NCI-H146 (cell line): ENCODE data around the gene ABCD1.
"Not testable (repeated sequence)": the region's sequence is repeated elsewhere in the genome, so short reads cannot be mapped to it uniquely, and the experiment has no call there.

Experiments
- DNase-seq: peaks from one replicate; lab custom pipeline; 2025; lab: John Stamatoyannopoulos, UW

ABCD1 gene

DNA sequence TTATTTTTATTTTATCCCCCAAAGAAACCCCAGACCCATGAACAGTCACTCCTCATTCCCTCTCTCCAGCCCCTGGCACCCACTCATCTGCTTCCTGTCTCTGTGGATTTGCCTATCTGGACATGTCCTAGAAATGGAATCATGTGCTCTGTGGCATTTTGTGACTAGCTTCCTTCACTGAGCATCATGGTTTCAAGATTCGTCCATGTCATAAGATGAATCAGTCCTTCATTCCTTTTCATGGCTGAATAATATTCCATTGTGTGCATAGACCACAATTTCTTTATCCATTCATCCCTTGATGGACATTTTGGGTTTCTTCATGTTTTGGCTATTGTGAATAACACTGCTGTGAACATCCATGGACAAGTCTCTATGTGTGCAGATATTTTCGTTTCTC, 10.2 kb downstream of the ABCD1 start:
- DNase-seq: no peak

DNA sequence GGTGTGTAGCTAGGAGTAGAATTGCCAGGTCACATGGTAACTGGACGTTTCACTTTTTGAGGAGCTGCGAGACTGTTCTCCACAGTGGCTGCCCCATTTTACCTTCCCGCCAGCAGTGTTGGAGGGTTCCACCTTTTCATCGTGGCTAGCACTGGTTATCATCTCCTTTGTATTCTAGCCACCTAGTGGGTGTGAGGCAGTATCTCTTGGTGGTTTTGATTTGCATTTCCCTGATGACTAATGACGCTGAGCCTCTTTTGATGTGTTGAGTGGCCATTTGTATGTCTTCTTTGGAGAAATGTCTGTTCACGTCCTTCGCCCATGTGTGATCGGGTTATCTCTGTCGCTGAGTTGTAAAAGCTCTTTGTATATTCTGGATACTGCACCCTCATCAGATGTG, 10.6 kb downstream of the ABCD1 start:
- DNase-seq: no peak

DNA sequence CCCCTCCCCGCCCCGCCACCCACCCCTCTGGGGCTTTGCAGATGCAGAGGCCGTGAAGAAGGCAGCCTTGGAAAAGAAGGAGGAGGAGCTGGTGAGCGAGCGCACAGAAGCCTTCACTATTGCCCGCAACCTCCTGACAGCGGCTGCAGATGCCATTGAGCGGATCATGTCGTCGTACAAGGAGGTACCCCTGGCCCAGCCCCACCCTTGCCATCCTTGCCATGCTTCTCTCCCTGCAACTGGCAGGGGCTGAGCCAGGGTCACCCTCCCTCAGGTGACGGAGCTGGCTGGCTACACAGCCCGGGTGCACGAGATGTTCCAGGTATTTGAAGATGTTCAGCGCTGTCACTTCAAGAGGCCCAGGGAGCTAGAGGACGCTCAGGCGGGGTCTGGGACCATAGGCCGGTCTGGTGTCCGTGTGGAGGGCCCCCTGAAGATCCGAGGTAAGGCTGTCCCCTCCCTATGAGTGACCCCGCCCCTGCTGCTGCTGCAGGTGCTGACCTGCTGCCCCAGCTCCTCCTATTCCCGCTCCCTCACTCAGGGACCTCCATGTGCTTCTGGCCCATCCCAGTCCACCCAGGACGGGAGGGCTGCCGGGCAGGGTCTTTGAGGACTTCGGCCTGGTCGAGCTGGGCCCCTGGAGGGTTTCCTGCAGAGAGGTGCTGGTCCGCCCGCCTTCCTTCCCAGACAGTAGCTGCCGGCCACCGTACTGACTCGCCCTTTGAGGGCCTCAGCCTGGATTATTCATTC, 11.6 kb downstream of the ABCD1 start:
- no peak for DNase-seq

DNA sequence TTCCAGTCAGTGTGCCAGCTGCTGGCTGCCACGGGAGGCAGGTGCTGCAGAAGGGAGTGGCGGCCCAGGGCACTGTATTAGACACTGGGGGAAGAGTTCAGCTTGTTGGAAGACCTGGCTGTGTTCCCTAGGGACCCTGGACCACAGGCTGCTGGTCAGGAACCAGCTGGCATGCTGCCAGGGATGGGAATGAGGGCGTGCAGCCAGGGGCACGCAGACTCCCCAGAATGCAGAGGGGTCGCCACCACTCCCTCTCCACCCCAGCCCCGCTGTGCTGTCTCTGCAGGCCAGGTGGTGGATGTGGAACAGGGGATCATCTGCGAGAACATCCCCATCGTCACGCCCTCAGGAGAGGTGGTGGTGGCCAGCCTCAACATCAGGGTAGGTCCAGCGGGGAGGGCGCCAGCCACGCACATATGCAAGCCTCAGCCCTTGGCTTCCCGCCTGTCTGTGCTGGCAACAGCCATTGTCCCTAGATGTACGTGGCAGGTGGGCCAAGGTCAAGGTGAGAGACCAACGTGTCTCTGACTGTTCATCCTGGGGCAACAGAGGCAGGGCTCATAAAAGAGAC, 12.3 kb downstream of the ABCD1 start:
- no peak for DNase-seq

DNA sequence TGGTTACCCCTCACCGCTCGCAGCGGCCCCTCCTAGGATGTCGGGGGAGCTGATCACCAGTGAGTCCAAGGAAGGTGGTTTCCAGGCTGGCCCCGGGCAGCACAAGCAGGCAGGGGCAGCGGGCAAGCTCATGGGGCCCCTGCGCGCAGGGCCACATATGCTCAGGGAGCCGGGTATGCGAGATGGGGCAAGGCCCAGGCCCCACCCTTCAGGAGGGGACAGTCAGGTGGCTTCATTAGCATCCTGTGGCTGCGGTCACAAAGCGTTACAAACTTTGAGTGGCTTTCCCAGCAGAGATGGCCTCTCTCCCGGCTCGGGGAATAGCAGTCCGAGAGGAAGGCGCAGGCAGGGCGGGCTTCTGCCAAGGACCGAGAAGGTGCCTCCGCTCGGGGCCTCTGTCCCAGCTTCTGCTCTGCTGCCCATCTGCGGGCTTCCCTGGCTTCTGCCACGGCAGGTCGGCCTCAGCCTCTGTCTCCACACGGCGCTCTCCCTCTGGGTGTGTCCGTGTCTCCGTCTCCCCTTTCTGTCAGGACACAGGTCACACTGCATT, 13.5 kb downstream of the ABCD1 start:
- no peak for DNase-seq

DNA sequence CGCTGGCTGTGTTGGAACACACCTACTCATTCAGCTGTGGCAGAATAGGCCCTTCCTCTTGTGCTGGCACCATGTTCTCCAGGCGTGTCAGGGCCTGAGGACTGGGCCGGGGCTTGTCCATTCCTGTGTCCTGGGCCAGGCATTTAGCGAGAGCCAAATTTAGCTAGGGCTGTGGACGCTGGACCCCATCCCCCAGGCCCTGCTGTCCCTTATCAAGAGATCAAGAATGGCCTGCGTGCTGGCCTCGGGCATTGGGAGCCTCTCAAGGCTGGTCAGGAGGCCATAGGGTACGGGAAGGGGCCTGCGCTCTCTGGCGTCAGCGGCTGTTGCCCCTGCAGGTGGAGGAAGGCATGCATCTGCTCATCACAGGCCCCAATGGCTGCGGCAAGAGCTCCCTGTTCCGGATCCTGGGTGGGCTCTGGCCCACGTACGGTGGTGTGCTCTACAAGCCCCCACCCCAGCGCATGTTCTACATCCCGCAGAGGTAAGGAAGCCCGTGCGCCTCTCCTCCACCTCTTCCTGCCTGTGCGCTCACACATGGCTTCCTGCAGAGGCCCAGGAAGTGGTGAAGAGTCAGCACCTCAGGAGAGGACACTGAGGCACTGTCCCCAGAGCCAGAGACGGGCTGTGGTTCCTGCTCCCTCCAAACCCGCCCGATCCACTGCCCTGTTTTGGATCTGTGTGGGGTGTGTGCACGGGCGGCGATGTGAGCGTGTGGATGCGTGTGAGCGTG, 15.3 kb downstream of the ABCD1 start:
- DNase-seq: no peak

DNA sequence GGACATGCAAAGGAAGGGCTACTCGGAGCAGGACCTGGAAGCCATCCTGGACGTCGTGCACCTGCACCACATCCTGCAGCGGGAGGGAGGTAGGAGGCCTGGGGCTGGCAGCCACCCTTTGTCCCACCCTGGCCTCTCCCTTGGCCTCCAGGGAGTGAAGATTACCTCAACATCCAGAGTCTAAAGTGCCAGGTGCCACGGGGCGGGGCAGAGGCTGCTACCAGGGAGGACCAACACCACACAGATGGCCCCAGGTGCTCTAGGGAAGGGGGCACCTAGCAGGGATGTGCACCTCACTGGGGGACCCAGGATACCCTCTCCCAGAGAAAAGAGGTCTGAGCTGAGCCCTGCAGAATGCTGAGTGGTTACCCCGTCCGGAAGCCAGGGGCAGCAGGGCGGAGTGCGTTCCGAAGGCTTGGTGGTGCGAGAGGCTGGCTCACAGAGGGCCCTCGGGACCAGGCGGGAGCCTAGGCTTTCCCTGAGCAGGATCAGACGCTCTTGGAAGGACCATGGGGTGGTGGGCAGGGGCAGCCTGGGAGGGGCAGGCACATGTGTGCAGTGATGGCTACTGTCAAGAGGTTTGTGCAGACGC, 16.1 kb downstream of the ABCD1 start:
- no peak for DNase-seq

DNA sequence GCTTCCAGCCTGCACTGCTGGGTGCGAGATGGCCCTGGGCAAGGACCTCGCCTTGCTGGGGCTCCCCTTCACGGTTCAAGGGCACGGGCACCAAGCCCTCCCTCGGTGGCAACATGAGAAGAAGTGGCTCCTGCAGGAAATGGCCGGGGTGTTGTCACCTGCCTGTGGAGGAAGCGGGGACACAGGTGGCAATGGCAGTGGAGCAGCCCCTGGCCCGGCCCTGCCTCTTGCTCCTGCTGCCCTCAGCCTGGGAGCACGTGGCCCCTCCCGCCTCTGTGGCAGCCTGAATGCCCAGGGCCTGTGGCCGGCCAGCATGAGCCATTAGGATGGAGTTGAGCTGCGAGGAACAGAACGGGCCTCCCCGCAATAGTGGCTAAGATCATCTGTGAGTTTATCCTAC, 16.8 kb downstream of the ABCD1 start:
- DNase-seq: no peak

DNA sequence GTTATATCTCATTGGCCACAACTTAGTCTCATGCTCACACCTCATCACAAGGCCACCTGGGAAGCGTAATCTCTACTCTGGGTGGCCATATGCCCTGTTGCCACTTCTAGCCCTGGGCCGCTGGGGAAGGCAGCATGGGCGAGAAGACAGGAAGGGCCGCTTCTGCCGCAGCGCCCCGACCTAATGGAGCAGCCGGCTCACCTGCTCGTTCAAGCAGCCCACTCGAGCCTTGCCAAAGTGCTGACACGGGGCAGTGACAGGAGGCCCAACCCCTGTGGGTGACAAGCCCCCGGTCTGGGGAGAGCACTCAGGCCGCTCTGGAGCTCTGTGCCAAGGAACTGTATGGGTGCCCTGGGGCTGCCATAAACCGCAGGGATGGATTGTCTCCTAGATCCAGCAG, 17.5 kb downstream of the ABCD1 start:
- not testable (repeated sequence) for DNase-seq

DNA sequence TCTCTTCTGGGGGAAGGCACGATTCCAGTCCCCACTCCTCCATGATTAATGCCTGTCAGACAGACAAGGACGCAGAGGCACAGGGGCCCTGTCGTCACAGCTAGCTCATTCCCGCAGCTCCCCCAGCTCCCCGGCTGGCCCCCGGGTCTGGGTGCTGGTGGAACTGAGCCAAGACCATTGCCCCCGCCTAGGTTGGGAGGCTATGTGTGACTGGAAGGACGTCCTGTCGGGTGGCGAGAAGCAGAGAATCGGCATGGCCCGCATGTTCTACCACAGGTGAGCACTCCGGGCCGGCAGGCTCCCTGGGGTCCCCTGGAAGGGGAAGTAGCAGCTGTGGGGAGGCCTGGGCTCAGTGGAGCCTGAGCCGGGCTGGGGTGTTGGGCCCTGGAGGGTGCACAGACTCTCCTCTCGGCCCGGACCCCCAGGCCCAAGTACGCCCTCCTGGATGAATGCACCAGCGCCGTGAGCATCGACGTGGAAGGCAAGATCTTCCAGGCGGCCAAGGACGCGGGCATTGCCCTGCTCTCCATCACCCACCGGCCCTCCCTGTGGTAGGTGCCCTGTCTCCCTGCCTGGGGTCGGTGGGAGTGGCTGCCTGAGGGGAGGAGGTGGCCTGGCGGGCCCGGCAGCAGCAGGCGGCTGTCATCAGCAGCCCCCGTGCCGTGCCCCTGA, 18.3 kb downstream of the ABCD1 start:
- DNase-seq: peak; percentile 44

DNA sequence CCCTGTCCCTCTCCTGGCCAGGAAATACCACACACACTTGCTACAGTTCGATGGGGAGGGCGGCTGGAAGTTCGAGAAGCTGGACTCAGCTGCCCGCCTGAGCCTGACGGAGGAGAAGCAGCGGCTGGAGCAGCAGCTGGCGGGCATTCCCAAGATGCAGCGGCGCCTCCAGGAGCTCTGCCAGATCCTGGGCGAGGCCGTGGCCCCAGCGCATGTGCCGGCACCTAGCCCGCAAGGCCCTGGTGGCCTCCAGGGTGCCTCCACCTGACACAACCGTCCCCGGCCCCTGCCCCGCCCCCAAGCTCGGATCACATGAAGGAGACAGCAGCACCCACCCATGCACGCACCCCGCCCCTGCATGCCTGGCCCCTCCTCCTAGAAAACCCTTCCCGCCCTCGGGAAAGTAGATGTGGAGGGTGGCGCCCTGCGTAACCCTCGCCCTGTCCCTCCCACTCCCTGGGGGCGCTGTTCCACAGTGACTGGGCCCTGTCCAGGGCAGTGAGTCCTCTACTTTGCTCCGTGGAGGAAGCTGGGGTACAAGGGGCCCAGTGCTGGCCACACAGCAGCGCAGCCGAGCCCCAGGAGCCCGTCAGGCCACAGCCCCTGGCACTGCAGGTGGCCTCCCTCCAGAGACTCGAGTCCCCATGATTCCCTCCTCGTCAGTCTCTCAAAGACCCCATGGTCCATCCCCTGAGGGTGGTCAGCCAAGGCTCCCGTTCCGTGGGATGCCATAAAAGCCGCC, 19.0 kb downstream of the ABCD1 start:
- DNase-seq: peak; percentile 78

DNA sequence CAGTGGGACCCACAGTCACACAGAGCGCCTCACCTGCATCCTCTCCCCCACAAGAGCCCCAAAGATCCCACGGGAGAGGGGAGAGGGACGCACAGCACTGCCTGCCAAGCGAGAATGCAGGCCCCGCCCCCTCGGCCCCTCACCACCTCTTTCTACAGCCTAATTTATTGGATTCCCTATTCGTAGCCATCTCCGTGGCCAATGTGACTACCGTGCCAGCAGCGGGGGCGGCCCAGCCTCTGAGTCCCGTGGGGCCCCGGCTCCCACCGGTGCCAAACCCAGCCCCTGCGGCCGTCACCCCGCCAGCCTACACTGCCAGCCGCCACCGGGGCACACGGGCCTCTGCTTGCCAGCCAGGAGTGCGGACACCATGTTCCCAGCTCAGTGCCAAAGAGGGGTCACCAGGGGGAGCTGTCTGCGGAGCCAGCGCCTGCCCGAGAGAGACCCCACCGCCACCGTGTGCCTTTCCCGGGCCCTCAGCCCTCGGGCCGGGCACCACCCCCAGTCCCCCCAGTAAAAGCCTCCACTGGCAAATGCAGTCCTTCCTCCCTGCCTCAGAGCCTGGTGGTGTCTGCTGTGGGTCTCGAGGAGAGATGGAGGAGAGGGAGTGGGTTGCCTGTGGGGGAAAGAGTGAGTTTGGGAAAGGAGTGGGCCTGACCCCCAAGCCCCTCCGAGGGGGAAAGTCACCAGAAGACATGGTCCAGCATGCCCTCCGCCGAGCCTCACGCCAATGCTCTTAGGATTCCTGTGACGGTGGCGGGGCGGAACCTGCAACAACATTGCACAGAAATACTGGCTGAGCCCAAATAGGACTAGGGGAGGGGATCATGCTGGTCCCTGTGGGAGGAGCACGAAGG, 19.8 kb downstream of the ABCD1 start:
- DNase-seq: no peak

DNA sequence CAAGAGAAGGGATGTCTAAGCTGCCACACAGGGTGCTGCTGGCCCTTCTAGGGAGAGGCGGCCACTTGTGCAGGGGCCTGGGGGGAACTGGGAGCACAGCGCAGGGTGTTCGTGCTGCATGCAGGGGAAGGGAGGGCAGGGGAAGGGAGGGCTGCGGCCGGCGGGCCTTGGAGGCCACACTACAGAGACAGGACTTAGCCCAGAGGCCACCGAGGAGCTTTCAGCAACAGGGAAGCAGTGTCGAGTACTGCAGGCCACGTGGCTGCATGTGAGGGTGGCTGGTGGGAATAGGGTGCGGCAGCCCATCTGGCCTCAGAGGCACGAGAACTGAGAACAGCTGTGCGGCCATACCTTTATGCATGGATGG, 20.4 kb downstream of the ABCD1 start:
- DNase-seq: not testable (repeated sequence)

DNA sequence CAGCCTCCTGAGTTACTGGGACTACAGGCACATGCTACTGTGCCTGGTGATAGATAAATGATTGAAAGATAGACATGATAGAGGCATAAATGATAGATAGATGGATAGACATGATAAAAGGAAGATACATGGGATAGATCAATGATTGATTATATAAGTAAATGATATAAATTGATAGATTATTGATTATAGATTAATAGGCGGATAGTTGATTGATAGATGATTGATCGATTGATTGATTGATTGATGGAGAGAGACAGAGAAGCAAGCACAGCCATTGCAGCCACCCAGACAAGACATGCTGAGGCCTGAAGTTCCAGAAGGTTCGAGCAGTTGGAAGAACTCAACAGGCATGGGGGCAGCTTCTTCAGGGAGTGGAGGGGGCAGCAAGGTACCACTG, 21.7 kb downstream of the ABCD1 start:
- DNase-seq: no peak

DNA sequence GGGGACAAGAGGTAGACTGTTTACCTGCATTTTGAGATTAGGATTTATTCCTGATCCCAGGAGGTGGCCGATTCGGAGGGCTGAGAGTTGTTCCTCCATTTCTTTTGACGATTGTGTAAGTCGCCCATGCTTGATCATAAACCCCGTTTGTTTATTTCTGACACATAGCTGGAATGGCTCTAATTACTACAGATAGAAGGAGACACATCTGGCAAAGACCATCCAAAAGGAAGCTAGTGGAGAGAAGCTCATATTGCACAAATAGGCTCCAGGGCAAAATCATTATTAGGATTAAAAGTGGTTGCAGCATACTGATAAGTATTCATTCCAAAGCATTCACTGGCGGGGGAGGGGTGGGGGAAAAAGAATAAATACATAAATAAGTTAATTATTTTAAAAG, 22.3 kb downstream of the ABCD1 start:
- DNase-seq: not testable (repeated sequence)

DNA sequence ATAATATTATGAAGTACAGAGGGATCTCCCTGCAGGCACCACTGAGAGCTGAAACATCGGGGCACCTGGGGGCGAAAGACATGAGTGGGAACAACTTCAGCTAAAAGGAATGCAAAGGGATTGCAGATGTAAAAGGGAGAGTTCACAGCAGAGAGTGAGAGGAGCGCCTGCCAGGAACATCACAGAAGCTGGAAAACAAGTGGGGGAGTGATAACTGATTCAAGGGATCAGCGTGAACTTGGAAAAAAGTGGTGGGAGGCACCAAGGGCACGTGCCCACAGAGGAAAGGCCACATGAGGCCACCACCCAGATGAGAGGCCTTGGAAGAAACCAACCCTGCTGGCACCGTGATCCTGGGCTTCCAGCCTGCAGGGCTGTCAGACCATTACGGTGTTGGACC, 24.4 kb downstream of the ABCD1 start:
- DNase-seq: not testable (repeated sequence)

DNA sequence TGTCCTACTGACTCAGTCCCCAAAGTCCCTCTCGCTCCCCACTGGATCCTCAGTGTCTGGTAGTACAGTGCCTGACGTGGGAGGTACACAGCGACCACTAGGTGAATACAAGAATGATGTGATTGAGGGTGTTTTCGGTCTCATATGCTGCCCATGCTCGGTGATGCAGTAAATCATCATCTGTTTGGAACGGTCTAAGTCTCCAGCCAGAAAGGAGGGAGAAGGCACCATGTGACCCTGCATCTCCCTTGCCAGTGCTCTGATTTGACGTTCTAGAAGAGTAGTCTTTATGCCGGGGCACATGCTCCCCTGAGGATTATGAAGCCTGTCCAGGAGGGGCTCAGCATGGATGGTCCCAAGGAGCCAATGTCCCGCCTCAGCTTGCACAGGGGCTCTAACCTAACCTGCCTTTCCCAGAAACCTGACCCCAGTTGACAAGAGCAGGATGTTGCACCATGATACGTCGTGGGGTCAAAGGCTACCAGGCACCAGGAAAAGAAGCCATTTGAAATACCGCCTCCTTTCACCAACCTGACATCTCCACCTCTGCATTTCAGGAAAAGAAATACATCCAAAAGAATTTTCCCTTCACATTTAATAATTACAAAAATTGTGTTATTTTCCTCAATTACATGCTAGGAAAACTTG, 25.6 kb downstream of the ABCD1 start:
- DNase-seq: no peak

DNA sequence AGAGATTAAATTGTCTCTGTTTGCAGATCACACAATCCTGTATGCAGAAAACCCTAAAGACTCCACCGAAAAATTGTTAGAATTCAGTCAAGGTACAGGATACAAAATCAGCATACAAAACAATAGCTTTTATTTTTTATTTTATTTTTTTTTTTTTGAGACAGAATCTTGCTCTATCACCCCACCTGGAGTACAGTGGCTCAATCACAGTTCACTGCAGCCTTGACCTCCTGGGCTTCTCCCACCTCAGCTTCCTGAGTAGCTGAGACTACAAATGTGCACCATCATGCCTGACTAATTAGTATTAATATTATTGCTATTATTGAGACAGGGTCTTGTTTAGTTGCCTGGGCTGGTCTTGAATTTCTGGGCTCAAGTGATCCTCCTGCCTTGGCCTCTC, 30.5 kb downstream of the ABCD1 start:
- no peak for DNase-seq

DNA sequence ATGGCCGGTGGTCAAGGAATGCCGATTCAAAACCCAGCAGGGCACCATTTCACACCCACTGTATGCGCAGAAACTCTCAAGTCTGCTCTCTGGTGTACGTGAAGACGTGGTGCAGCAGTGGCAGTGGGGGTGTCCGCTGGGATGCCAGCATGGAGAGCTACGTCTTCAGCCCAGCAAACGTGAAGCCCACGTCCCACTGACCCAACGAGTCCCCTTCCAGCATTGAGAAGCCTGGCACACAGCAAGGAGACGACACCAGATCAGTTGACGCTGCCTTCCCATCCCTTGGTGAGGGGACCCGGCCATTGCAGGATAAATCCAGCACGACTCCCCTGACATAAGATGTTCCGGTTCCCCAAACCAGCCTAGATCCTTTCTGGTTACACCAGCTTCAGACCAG, 37.2 kb downstream of the ABCD1 start:
- no peak for DNase-seq

DNA sequence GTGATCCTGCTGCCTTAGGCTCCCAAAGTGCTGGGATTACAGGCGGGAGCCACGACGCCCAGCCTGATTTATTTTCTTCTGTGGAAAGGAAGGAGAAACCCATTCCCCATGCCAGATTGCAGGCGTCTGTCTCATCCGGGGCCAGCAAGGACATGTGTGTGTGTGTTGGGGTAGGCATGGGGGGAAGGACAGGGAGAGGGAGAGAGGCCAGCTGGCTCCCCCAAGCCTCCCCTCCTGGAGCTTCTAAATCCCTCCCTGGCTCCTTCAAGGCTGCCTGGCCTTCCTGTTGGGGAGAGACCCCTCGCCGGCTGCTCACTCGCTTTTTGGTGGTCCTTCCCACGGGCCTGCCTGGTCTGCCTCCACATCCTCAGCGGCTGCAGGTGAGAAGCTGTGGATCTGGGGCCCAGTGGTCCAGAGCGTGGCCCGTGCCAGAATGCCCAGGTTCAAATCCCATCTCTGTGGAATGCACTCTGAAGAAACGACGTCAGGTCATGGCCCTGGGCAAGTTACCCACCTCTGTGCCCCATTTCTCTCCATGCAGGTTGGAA, 38.0 kb downstream of the ABCD1 start:
- DNase-seq: no peak
